K562 (cell line): ENCODE measurements around the gene MTHFD2. TPM values are rescaled to one million over a fixed set of nuclear protein-coding genes. Genes with fewer than 3 reads are reported as not detected.
A peak's percentile ranks its signal among the peaks of the same experiment; 100 is the strongest.

Experiments
- ATAC-seq: fragments of 200-7000 bp; cut with Tn5 transposase; 3 replicates; pipeline ENCODE4 v1.9.1; 2020; ENCODE audit warnings: moderate library complexity
- BruUV-seq: library from RNA; stranded (reverse); fragments of 400-500 nt; replicated peaks from 2 replicates; lab custom pipeline; 2021; lab: Mats Ljungman, UMichigan
- CTCF ChIA-PET: fragments of 300-600 bp; formaldehyde crosslinking; extraction: SDS; loops from one replicate; lab custom pipeline; 2021; ENCODE audit warnings: low intra/inter-chr PET ratio; lab: Yijun Ruan, JAX
- POLR2A ChIA-PET: fragments of 300-600, 350-650 bp; sonication (Branson Sonifier 250); formaldehyde crosslinking; extraction: SDS; loops from one replicate; lab custom pipeline; 2021; ENCODE audit warnings: antibody characterized with exemption, inconsistent platforms; lab: Yijun Ruan, JAX
- DNase-seq, 4 experiments: peaks; one replicate each; pipeline versions ENCODE4 v3.0.0 to v3.0.0-alpha.2; 2011 to 2018; ENCODE audit warnings: low spot score in 3 of 4, mixed read lengths in 3 of 4; ENCODE audit errors: extremely low read depth in 1 of 4
- FAIRE-seq: peaks from 2 replicates; lab custom pipeline; 2011; peaks lifted over from hg19 to GRCh38; lab: Jason Lieb, UNC
- H2AFZ ChIP-seq: 2 replicates; pipeline ENCODE4 v1.6.0; 2011; ENCODE audit warnings: low read depth, low read length, control low read depth, inconsistent platforms
- H3K27ac ChIP-seq: fragments of 200-600 bp; 3 replicates; pipeline ENCODE4 v1.8.0; 2011; ENCODE audit warnings: low read depth, mild to moderate bottlenecking, control low read depth, inconsistent platforms, low read length, moderate library complexity, mixed read lengths; ENCODE audit errors: extremely low read depth
- H3K27me3 ChIP-seq, 2 experiments: fragments of 300-600 bp in 1 of 2; 2 replicates in 1 of 2; 3 replicates in 1 of 2; pipeline versions ENCODE4 v1.6.0 to v1.8.0; 2011; ENCODE audit warnings: inconsistent platforms in 2 of 2, low read length in 2 of 2, mild to moderate bottlenecking in 1 of 2, mixed read lengths in 1 of 2, moderate library complexity in 1 of 2; ENCODE audit not compliant: control insufficient read depth in 2 of 2, insufficient read depth in 2 of 2
- H3K36me3 ChIP-seq: fragments of 300-600 bp; 3 replicates; pipeline ENCODE4 v1.8.0; 2011; ENCODE audit warnings: mild to moderate bottlenecking, low read length, inconsistent platforms; ENCODE audit not compliant: control insufficient read depth, insufficient read depth
- H3K4me1 ChIP-seq, 2 experiments: fragments of 200-600 bp in 1 of 2; replicated peaks in 1 of 2; 2 replicates in 1 of 2; 3 replicates in 1 of 2; pipeline versions ENCODE4 v1.5.1 to v1.8.0; 2011; ENCODE audit warnings: inconsistent platforms in 2 of 2, low read length in 2 of 2, mild to moderate bottlenecking in 1 of 2, mixed read lengths in 1 of 2, moderate library complexity in 1 of 2; ENCODE audit not compliant: control insufficient read depth in 2 of 2, insufficient read depth in 2 of 2
- H3K4me2 ChIP-seq: 2 replicates; pipeline ENCODE4 v1.6.1; 2011; ENCODE audit warnings: low read length, control low read depth, inconsistent platforms, mixed read lengths; ENCODE audit not compliant: insufficient read depth
- H3K4me3 ChIP-seq: fragments of 200-600 bp; sonication (generic), shearing (Covaris generic); 2 replicates; pipeline ENCODE4 v1.5.1; 2016; ENCODE audit warnings: control low read depth, inconsistent platforms
- H3K79me2 ChIP-seq: fragments of 200-600 bp; 3 replicates; pipeline ENCODE4 v1.8.0; 2011; ENCODE audit warnings: low read length, inconsistent platforms; ENCODE audit not compliant: control insufficient read depth, insufficient read depth
- H3K9ac ChIP-seq, 2 experiments: 2 replicates each; pipeline versions ENCODE4 v1.6.0 to v1.6.1; 2011; ENCODE audit warnings: low read depth in 2 of 2, low read length in 2 of 2, control low read depth in 1 of 2, inconsistent platforms in 1 of 2, mild to moderate bottlenecking in 1 of 2, mixed read lengths in 1 of 2; ENCODE audit not compliant: insufficient read depth in 1 of 2
- H3K9me1 ChIP-seq: one replicate; pipeline ENCODE4 v1.6.0; 2011; ENCODE audit warnings: inconsistent platforms, mild to moderate bottlenecking, low read length, moderate library complexity; ENCODE audit not compliant: control insufficient read depth, insufficient read depth
- H3K9me3 ChIP-seq: replicated peaks from 2 replicates; pipeline ENCODE4 v1.5.1; 2011; ENCODE audit warnings: low read depth, low read length, inconsistent platforms; ENCODE audit not compliant: control insufficient read depth, insufficient read depth
- H4K20me1 ChIP-seq: replicated peaks from 2 replicates; pipeline ENCODE4 v1.6.1; 2011; ENCODE audit warnings: low read length, inconsistent platforms, mixed read lengths; ENCODE audit not compliant: control insufficient read depth, insufficient read depth
- DMBX1 ChIP-seq: fragments of 250-450 bp; sonication (Bioruptor Pico); IDR thresholded peaks from 2 replicates; pipeline ENCODE4 v1.8.0; 2022; ENCODE audit warnings: inconsistent platforms, mild to moderate bottlenecking, moderate library complexity, borderline replicate concordance
- FOXK2 ChIP-seq, 2 experiments: fragments of 450-650 bp; IDR thresholded peaks in 1 of 2; conservative IDR thresholded peaks in 1 of 2; 2 replicates each; pipeline ENCODE4 v1.6.1; 2016; ENCODE audit warnings: low read depth in 2 of 2, mild to moderate bottlenecking in 1 of 2
- GATAD2A ChIP-seq: fragments of 450-650 bp; IDR thresholded peaks from 2 replicates; pipeline ENCODE4 v1.6.1; 2017
- HDAC1 ChIP-seq, 2 experiments: fragments of 450-650 bp; IDR thresholded peaks; 2 replicates each; pipeline ENCODE4 v1.6.1; 2016 to 2017; ENCODE audit warnings: inconsistent platforms in 1 of 2, mild to moderate bottlenecking in 1 of 2, moderate library complexity in 1 of 2
- HNRNPH1 ChIP-seq: fragments of 200-400 bp; formaldehyde crosslinking; optimal IDR thresholded peaks from 2 replicates; pipeline ENCODE3; 2017; ENCODE audit warnings: low read depth, mild to moderate bottlenecking, low read length, moderate library complexity
- HOXB6 ChIP-seq: fragments of 250-450 bp; sonication (Bioruptor Pico); IDR thresholded peaks from 2 replicates; pipeline ENCODE4 v1.5.1; 2022; ENCODE audit warnings: mild to moderate bottlenecking, borderline replicate concordance
- KDM5B ChIP-seq: fragments of 200-600 bp; sonication (generic); IDR thresholded peaks from 2 replicates; pipeline ENCODE4 v1.6.1; 2012; ENCODE audit warnings: low read depth, mild to moderate bottlenecking, moderate library complexity, low read length, control low read depth, inconsistent platforms; ENCODE audit not compliant: insufficient replicate concordance
- LARP7 ChIP-seq: fragments of 450-650 bp; IDR thresholded peaks from 2 replicates; pipeline ENCODE4 v1.6.1; 2016
- LCOR ChIP-seq: sonication (generic); formaldehyde crosslinking; IDR thresholded peaks from 2 replicates; pipeline ENCODE4 v1.8.0; 2022; ENCODE audit warnings: mild to moderate bottlenecking, missing genetic modification reagents
- MAFF ChIP-seq: IDR thresholded peaks from 2 replicates; pipeline ENCODE4 v1.6.1; 2012; ENCODE audit warnings: low read length, improper control_type of control experiment
- NONO ChIP-seq, 2 experiments: fragments of 200-400 bp in 1 of 2; fragments of 450-650 bp in 1 of 2; formaldehyde crosslinking in 1 of 2; IDR thresholded peaks; 2 replicates each; pipeline ENCODE4 v1.6.1; 2017; ENCODE audit warnings: low read depth in 2 of 2, mild to moderate bottlenecking in 2 of 2, moderate library complexity in 2 of 2, low read length in 1 of 2
- NR2C2 ChIP-seq, 2 experiments: fragments of 200-800 bp in 1 of 2; sonication (Bioruptor generic) in 1 of 2; sonication (generic) in 1 of 2; formaldehyde crosslinking in 1 of 2; IDR thresholded peaks; 2 replicates each; pipeline versions ENCODE4 v1.6.1 to v1.8.0; 2016 to 2022; ENCODE audit warnings: mild to moderate bottlenecking in 1 of 2, missing compliant biosample characterization in 1 of 2, missing genetic modification characterization in 1 of 2, missing genetic modification reagents in 1 of 2
- NR2F6 ChIP-seq: fragments of 450-650 bp; formaldehyde crosslinking; IDR thresholded peaks from 2 replicates; pipeline ENCODE4 v1.4.0; 2020; ENCODE audit warnings: mild to moderate bottlenecking
- SAP30 ChIP-seq: fragments of 200-600 bp; sonication (generic); IDR thresholded peaks from 2 replicates; pipeline ENCODE4 v1.6.1; 2012; ENCODE audit warnings: borderline replicate concordance, low read depth, mild to moderate bottlenecking, moderate library complexity, low read length, control low read depth, inconsistent platforms; ENCODE audit not compliant: insufficient read depth, poor library complexity, severe bottlenecking
- TGIF2 ChIP-seq: sonication (generic); formaldehyde crosslinking; IDR thresholded peaks from 2 replicates; pipeline ENCODE4 v1.8.1; 2022; ENCODE audit warnings: mild to moderate bottlenecking, missing genetic modification reagents, moderate library complexity
- ZKSCAN3 ChIP-seq: fragments of 250-450 bp; sonication (Bioruptor Pico); IDR thresholded peaks from 2 replicates; pipeline ENCODE4 v1.4.0; 2020
- ZNF165 ChIP-seq: fragments of 250-450 bp; sonication (Bioruptor Pico); IDR thresholded peaks from 2 replicates; pipeline ENCODE4 v1.4.0; 2020; ENCODE audit warnings: borderline replicate concordance
- ZNF316 ChIP-seq: fragments of 450-650 bp; IDR thresholded peaks from 2 replicates; pipeline ENCODE4 v1.6.1; 2016
- ZNF75A ChIP-seq: fragments of 450-650 bp; formaldehyde crosslinking; IDR thresholded peaks from 2 replicates; pipeline ENCODE4 v1.4.0; 2020; ENCODE audit warnings: mild to moderate bottlenecking
- WGBS: fragments of 100-300 bp; shearing (Covaris generic); methylation state at CpG from one replicate; pipeline ENCODE4 v1.1.6; 2016; ENCODE audit warnings: low coverage, mixed read lengths; ENCODE audit not compliant: insufficient coverage; ENCODE audit errors: missing lambda C conversion rate; 5-methylcytosine and 5-hydroxymethylcytosine counted together
- in situ Hi-C: fragments of 300-500 bp; cut with MboI; formaldehyde crosslinking; loops from 4 replicates; pipeline ENCODE4 v1.15.0; 2018; ENCODE audit warnings: inconsistent platforms, mixed read lengths
- intact Hi-C: fragments of 100-400 bp; cut with micrococcal nuclease; formaldehyde crosslinking; loops from 2 replicates; pipeline ENCODE4 v1.14.2; 2022
- polyA plus RNA-seq, 8 experiments: library from polyadenylated mRNA; depleted of rRNA in 4 of 8; stranded (reverse) in 5 of 8; unstranded in 3 of 8; fragments of >200 nt; fragmentation: Nextera tagmentation in 2 of 8; fragmentation: Illumina TruSeq in 1 of 8; extraction: Ambion mirVana in 2 of 8; extraction: Trizol in 1 of 8; gene quantifications; 2 replicates each; pipeline versions ENCODE4 v1.2.1 to v1.2.3, GENCODE V29; 2011 to 2014; ENCODE audit warnings: inconsistent platforms in 1 of 8, missing spikeins in 1 of 8
- total RNA-seq, 7 experiments: library from RNA; depleted of rRNA in 6 of 7; stranded (reverse); fragments of >200 nt in 6 of 7; fragmentation: Illumina TruSeq in 2 of 7; extraction: Trizol in 2 of 7; gene quantifications; 2 replicates each; pipeline versions ENCODE4 v1.2.1 to v1.2.3, GENCODE V29; 2011 to 2021; ENCODE audit warnings: low replicate concordance in 1 of 7
- TF ChIP-seq, protein P1 (sequence below), 3 experiments: fragments of 200-800 bp in 1 of 3; fragments of 250-450 bp in 1 of 3; fragments of 450-650 bp in 1 of 3; sonication (Bioruptor Pico) in 1 of 3; sonication (Bioruptor generic) in 1 of 3; formaldehyde crosslinking in 1 of 3; IDR thresholded peaks; 2 replicates each; pipeline versions ENCODE4 v1.6.1 to v1.8.0; 2016 to 2022; ENCODE audit warnings: mild to moderate bottlenecking in 2 of 3, missing genetic modification characterization in 2 of 3, missing compliant biosample characterization in 1 of 3, moderate library complexity in 1 of 3

Gene MTHFD2
- total and polyA plus RNA-seq, 9 of the 15 experiments (the other 6 are each of a cell fraction or from before 2014, with no cell fraction given): 113 to 520 (median 234) TPM

DNA sequence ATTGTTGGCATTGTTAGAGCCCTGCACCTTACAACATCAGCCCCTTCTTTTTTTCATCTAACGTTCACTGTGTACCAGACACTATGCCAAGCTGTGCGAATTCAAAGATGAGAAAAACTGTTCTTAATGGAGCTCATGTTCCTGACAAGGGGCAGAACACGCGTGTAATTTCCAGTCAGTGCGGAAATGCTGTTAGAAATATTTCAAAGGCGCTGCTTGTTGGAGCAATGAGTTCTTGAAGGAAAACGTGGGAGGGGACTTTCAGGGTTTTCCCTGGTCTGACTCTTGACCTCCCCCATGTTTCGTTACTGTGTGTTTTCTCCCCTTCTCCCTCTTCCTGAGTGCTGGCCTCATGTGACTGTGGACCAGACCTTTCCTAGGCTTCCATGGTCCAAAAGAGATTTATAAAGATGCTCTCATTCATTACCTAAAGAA, 1.5 kb downstream of the MTHFD2 start:
- Histone ChIP-seq H3K4me1 (peaks cover 21 to 38% of the 10 kb centered on the region in 2 experiments), H3K79me2 (peaks cover 71% of the 10 kb centered on the region), H3K4me3 (peak overlapping the region; percentile 72), H3K9me1 (peaks cover 3% of the 10 kb centered on the region), H3K9ac (peak overlapping the region; percentile 93 to 99), H3K9me3 (no peaks in the 10 kb centered on the region), H3K36me3 (peaks cover 49% of the 10 kb centered on the region), H4K20me1 (peaks cover 23% of the 10 kb centered on the region), H3K27me3 (no peaks in the 10 kb centered on the region), H3K27ac (peak overlapping the region; percentile 100), H2AFZ (no peak overlapping the region), H3K4me2 (peak overlapping the region; percentile 96)
- ATAC-seq: 0 out of 3 replicates have a peak, but pooled peaks have one; percentile 1
- peak in 1 of 4 experiments; percentile 50 for DNase-seq
- CTCF ChIA-PET: no interaction called here
- in situ Hi-C loops: no loop called here
- TF ChIP-seq LARP7: 0 out of 2 replicates have a peak, but pooled peaks have one; percentile 2
- no peak for TF ChIP-seq HOXB6
- no peak for TF ChIP-seq ZNF75A
- TF ChIP-seq ZNF165: no peak
- 0 out of 4 replicates have a peak, but pooled peaks of 1 of the 2 experiments have one; percentile 38 for TF ChIP-seq NONO (IDR thresholded peaks at IDR 0.05; ENCODE audit: low read depth in 2 of 2, low read length in 1 of 2)
- no peak for TF ChIP-seq ZKSCAN3 (CRISPR knock-in tag)
- no peak for TF ChIP-seq TGIF2
- no peak for TF ChIP-seq NR2F6
- no peak for TF ChIP-seq HNRNPH1
- TF ChIP-seq, protein P1, sequence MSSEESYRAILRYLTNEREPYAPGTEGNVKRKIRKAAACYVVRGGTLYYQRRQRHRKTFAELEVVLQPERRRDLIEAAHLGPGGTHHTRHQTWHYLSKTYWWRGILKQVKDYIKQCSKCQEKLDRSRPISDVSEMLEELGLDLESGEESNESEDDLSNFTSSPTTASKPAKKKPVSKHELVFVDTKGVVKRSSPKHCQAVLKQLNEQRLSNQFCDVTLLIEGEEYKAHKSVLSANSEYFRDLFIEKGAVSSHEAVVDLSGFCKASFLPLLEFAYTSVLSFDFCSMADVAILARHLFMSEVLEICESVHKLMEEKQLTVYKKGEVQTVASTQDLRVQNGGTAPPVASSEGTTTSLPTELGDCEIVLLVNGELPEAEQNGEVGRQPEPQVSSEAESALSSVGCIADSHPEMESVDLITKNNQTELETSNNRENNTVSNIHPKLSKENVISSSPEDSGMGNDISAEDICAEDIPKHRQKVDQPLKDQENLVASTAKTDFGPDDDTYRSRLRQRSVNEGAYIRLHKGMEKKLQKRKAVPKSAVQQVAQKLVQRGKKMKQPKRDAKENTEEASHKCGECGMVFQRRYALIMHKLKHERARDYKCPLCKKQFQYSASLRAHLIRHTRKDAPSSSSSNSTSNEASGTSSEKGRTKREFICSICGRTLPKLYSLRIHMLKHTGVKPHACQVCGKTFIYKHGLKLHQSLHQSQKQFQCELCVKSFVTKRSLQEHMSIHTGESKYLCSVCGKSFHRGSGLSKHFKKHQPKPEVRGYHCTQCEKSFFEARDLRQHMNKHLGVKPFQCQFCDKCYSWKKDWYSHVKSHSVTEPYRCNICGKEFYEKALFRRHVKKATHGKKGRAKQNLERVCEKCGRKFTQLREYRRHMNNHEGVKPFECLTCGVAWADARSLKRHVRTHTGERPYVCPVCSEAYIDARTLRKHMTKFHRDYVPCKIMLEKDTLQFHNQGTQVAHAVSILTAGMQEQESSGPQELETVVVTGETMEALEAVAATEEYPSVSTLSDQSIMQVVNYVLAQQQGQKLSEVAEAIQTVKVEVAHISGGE (CRISPR knock-in tag; IDR thresholded peaks at IDR 0.05): 0 out of 6 replicates have a peak, but pooled peaks of 1 of the 3 experiments have one; percentile 5
- peak; percentile 66; the same call in 1 of the 2 replicates for TF ChIP-seq LCOR (CRISPR knock-in tag)
- no peak for TF ChIP-seq NR2C2 (CRISPR knock-in tag; IDR thresholded peaks at IDR 0.05)
- no peak for TF ChIP-seq NR2C2 (tag; IDR thresholded peaks at IDR 0.05)
- no peak for TF ChIP-seq FOXK2 (conservative IDR thresholded peaks at IDR 0.05 in 1 of 2, IDR thresholded peaks at IDR 0.05 in 1 of 2; ENCODE audit: low read depth in 2 of 2)
- TF ChIP-seq GATAD2A: no peak
- no peak for TF ChIP-seq ZNF316
- no peak for TF ChIP-seq DMBX1 (CRISPR knock-in tag)
- TF ChIP-seq HDAC1 (IDR thresholded peaks at IDR 0.05): 0 out of 4 replicates have a peak, but pooled peaks of 1 of the 2 experiments have one; percentile 12
- TF ChIP-seq SAP30: peak; percentile 32
- TF ChIP-seq MAFF: no peak
- peak; percentile 35 for TF ChIP-seq KDM5B
- under 1% methylated on average over 8 of the region's 8 CpGs for WGBS
- POLR2A ChIA-PET: interaction anchor here (0.6 to 5.8 kb wide), 13 partner anchors 8 to 371 kb away, joined by 3 to 98 read pairs (median 8); partner anchors contain the start of genes BOLA3, MOB1A and STAMBP
- FAIRE-seq: no peak
- intact Hi-C loops: loop anchor here (2.0 kb wide), 1 partner anchor 51 kb away; no protein-coding TSS in a partner anchor
- BruUV-seq: TSS peak; percentile 46
